ENCODE data around the gene NTSR1. TPM values are rescaled to one million over a fixed set of nuclear protein-coding genes. Genes with fewer than 3 reads are reported as not detected.

The NTSR1 gene
- total RNA-seq, 4 donors from 2014 or later: 1.5 to 23.9 (median 4.7) TPM

DNA sequence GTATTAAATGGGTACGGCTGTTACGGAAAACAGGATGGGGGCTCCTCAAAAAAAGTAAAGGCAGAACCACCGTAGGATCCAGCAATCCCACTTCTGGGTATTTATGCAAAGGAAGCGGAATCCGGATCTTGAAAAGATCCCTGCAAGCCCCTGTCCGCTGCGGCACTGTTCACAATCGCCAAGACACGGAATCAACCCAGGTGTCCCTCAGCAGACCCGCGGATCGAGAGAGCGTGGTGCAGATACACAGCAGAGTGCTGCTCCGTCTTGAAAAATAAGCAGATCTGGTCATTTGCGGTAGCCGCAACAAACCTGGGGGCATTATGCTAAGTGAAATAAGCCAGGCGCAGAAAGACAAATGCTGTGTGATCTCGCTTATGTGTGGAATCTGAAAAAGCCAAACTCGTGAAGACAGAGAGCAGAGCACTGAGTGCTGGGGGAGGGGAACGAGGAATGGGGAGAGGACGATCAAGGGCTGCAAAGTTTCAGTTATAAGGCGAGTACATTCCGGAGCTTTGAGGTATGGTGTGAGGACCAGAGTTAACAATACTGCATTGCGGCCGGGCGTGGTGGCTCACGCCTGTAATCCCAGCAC, 41.3 kb downstream of the NTSR1 start:
- Histone ChIP-seq H3K27ac (peak overlapping the region in 3 of 4 donors; percentile 20 to 71 (median 37)), H3K27me3 (no peaks in the 10 kb centered on the region), H3K4me1 (peaks cover 0 to 10% (median 6%) of the 10 kb centered on the region in 4 donors), H3K4me3 (no peak overlapping the region), H3K36me3 (no peaks in the 10 kb centered on the region), H3K9me3 (no peaks in the 10 kb centered on the region)
- intact Hi-C loops (cut with DNase I; ENCODE audit: low total_unique reads) (no loop called here), in situ Hi-C loops (cut with MboI; ENCODE audit: low pct_ligation_motif_present in 1 of 4, low pct_unique_long_range_greater_than_20kb in 1 of 4, low sequenced_read_pairs in 3 of 4) (no loop called here)
- peak in 2 of 3 donors; percentile 37 to 56 for TF ChIP-seq POLR2AphosphoS5 (IDR thresholded peaks at IDR 0.05)
- no peak for TF ChIP-seq EP300 (IDR thresholded peaks at IDR 0.05; ENCODE audit: low read depth)
- WGBS, 2 donors (ENCODE audit: low coverage in 1 of 2): 69 to 74% methylated on average over 14 to 27 of the region's 27 CpGs
- DNase-seq: no peak

DNA sequence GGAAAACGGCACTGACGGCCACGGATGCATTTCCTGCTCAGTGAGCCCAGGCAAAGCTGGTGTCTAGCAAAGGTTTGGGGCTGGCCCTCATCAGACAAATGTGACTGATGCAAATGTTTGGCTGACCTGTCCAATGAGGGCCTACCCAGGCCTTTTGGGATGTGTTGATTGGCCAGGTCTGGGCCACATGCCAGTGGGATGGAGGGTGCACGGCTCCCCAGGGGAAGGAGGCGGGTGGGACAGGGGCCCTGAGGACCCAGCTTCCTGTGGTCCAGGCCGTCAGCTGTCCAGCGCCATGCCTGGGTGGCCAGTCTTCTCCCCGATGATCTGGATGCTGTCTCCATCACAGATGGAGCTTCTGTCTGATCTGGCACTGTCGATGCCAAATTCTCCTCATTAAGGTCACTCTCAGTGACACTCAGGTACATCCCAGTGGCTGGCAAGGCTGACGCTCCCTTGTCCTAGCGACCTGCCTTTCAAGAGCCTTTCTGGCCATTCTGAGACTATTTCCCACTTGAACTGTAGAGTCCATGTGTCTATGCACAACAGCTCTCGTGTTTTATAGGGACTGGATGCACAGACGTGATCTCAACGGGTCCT, 43.0 kb downstream of the NTSR1 start:
- no peak for DNase-seq
- Histone ChIP-seq H3K27ac (peak overlapping the region in 3 of 4 donors; percentile 40 to 75 (median 62)), H3K4me1 (peaks cover 0 to 17% (median 8%) of the 10 kb centered on the region in 4 donors), H3K4me3 (no peak overlapping the region), H3K36me3 (no peaks in the 10 kb centered on the region), H3K9me3 (no peaks in the 10 kb centered on the region), H3K27me3 (peaks cover 6% of the 10 kb centered on the region)
- intact Hi-C loops (cut with DNase I; ENCODE audit: low total_unique reads): no loop called here
- 72% methylated on average over 14 of the region's 14 CpGs; no CpG with 5 or more reads in 1 of the 2 donors for WGBS, 2 donors (ENCODE audit: low coverage in 1 of 2)
- TF ChIP-seq POLR2A (IDR thresholded peaks at IDR 0.05): no peak
- in situ Hi-C loops (cut with MboI; ENCODE audit: low pct_ligation_motif_present in 1 of 4, low pct_unique_long_range_greater_than_20kb in 1 of 4, low sequenced_read_pairs in 3 of 4): no loop called here

DNA sequence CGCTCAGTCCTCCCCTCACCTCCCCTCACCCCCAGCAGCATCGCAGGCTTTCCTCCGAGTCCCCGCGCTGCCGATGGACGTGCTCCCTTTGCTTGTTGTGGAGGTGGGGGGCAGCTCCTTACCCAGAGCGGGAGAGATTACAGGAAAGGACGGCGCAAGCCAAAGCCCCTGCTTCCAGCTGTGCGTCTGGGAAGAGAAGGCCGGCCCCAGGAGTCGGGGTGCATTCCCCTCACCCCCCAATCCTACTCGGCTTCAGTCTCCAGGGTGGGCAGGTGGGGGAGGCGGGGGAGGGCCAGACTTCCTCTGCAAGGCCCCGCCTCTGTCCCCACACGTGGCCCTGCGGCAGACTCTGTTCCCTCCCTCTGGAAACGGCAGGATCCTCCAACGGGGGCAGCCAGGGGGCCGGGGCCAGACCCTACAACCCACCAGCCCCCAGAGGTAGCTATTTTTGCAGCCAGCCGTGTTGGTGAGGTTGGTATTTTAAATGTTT, 43.6 kb downstream of the NTSR1 start:
- Histone ChIP-seq H3K9me3 (no peaks in the 10 kb centered on the region), H3K27ac (peak overlapping the region in 3 of 4 donors; percentile 40 to 75 (median 62)), H3K4me1 (peaks cover 0 to 18% (median 8%) of the 10 kb centered on the region in 4 donors), H3K36me3 (no peaks in the 10 kb centered on the region), H3K4me3 (no peak overlapping the region), H3K27me3 (peaks cover 6% of the 10 kb centered on the region)
- DNase-seq: no peak
- TF ChIP-seq POLR2A (IDR thresholded peaks at IDR 0.05): no peak
- in situ Hi-C loops (cut with MboI; ENCODE audit: low pct_ligation_motif_present in 1 of 4, low pct_unique_long_range_greater_than_20kb in 1 of 4, low sequenced_read_pairs in 3 of 4) (no loop called here), intact Hi-C loops (cut with DNase I; ENCODE audit: low total_unique reads) (no loop called here)
- 45% methylated on average over 17 of the region's 22 CpGs; no CpG with 5 or more reads in 1 of the 2 donors for WGBS, 2 donors (ENCODE audit: low coverage in 1 of 2)

DNA sequence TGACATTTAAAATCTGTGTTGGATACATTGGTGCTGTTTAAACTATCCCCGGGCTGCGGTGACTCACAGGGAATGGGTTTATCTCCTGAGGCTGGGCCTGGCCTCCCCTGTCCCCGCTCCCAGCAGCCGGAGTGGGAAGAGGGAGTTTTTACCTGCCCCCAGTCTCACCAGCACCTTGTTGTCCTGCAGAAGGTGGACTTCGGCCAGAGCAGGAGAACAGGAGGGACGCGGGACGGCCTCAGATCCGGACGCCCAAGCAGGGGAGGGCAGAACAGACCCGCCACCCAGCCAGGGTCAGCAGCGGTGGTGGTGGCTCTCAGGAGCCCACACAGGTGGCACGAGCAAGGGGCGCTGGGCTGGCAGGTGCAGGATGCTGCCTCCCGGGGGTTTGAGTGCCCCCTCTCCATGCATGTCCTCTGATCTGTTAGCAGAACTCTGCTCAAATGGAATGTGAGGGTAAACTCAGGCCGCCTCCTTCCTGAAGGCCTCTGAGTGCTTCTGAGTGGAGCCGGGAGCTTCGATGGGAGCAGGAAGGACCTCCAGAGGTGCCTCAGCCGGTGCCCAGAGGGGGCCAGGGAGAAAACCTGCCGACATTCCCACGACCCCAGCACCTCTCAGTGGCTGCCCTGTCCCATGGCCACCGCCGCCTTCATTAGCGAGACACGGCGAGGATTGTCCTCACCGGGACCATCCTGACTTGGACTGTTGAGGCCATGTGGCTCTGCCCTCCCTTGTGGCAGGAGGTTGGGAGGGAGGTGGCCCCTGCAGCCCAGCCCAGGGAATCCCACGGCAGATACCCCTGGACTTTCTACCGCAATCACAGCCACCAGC, 44.2 kb downstream of the NTSR1 start:
- no peak overlapping the region for H3K4me3 ChIP-seq
- no peaks in the 10 kb centered on the region for H3K9me3 ChIP-seq
- peaks cover 6% of the 10 kb centered on the region for H3K27me3 ChIP-seq
- intact Hi-C loops (cut with DNase I; ENCODE audit: low total_unique reads) (no loop called here), in situ Hi-C loops (cut with MboI; ENCODE audit: low pct_ligation_motif_present in 1 of 4, low pct_unique_long_range_greater_than_20kb in 1 of 4, low sequenced_read_pairs in 3 of 4) (no loop called here)
- H3K4me1 ChIP-seq: peaks cover 0 to 18% (median 8%) of the 10 kb centered on the region in 4 donors
- 76% methylated on average over 29 of the region's 29 CpGs; no CpG with 5 or more reads in 1 of the 2 donors for WGBS, 2 donors (ENCODE audit: low coverage in 1 of 2)
- no peak for DNase-seq
- no peaks in the 10 kb centered on the region for H3K36me3 ChIP-seq
- peak overlapping the region in 3 of 4 donors; percentile 40 to 75 (median 62) for H3K27ac ChIP-seq
- TF ChIP-seq, protein P1, sequence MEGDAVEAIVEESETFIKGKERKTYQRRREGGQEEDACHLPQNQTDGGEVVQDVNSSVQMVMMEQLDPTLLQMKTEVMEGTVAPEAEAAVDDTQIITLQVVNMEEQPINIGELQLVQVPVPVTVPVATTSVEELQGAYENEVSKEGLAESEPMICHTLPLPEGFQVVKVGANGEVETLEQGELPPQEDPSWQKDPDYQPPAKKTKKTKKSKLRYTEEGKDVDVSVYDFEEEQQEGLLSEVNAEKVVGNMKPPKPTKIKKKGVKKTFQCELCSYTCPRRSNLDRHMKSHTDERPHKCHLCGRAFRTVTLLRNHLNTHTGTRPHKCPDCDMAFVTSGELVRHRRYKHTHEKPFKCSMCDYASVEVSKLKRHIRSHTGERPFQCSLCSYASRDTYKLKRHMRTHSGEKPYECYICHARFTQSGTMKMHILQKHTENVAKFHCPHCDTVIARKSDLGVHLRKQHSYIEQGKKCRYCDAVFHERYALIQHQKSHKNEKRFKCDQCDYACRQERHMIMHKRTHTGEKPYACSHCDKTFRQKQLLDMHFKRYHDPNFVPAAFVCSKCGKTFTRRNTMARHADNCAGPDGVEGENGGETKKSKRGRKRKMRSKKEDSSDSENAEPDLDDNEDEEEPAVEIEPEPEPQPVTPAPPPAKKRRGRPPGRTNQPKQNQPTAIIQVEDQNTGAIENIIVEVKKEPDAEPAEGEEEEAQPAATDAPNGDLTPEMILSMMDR (IDR thresholded peaks at IDR 0.05): no peak
- TF ChIP-seq POLR2A (IDR thresholded peaks at IDR 0.05): no peak
- no peak for TF ChIP-seq EP300 (IDR thresholded peaks at IDR 0.05; ENCODE audit: low read depth)
- TF ChIP-seq POLR2AphosphoS5 (IDR thresholded peaks at IDR 0.05): no peak

DNA sequence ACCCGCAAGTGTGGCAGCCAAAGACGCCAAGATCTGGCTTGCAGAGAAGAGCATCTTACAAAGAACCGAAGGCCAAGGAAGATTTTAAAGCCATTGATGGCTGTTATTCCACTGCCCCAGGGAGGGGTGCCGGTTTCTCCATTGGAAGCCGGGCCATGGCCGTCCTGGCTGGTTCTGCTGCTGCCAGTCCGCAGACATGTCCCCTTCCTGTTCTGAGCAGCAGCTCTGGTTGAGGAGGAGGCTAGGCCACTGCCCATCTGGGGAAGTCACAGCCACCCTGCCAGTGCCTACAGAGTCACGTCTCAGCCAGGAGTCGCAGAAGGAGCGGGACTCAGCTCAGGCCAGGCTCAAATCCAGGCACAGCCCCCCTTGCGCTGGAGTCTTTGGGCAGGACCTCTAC, 45.0 kb downstream of the NTSR1 start:
- intact Hi-C loops (cut with DNase I; ENCODE audit: low total_unique reads): no loop called here
- peaks cover 0 to 18% (median 8%) of the 10 kb centered on the region in 4 donors for H3K4me1 ChIP-seq
- H3K4me3 ChIP-seq: no peak overlapping the region
- in situ Hi-C loops (cut with MboI; ENCODE audit: low pct_ligation_motif_present in 1 of 4, low pct_unique_long_range_greater_than_20kb in 1 of 4, low sequenced_read_pairs in 3 of 4): no loop called here
- H3K27me3 ChIP-seq: peaks cover 11% of the 10 kb centered on the region
- H3K9me3 ChIP-seq: no peaks in the 10 kb centered on the region
- WGBS, 2 donors (ENCODE audit: low coverage in 1 of 2): 96% methylated on average over 10 of the region's 11 CpGs; no CpG with 5 or more reads in 1 of the 2 donors
- no peaks in the 10 kb centered on the region for H3K36me3 ChIP-seq
- no peak for DNase-seq
- no peak overlapping the region for H3K27ac ChIP-seq
- TF ChIP-seq EP300 (IDR thresholded peaks at IDR 0.05; ENCODE audit: low read depth) (no peak), POLR2AphosphoS5 (IDR thresholded peaks at IDR 0.05) (no peak), POLR2A (IDR thresholded peaks at IDR 0.05) (no peak)
- TF ChIP-seq, protein P1 (IDR thresholded peaks at IDR 0.05): no peak
